ENCODE measurements around the gene SPIRE2.
A peak's percentile ranks its signal among the peaks of the same experiment; 100 is the strongest.
"Not testable (repeated sequence)": the region's sequence is repeated elsewhere in the genome, so short reads cannot be mapped to it uniquely, and the experiment has no call there.

Gene SPIRE2, protein sequence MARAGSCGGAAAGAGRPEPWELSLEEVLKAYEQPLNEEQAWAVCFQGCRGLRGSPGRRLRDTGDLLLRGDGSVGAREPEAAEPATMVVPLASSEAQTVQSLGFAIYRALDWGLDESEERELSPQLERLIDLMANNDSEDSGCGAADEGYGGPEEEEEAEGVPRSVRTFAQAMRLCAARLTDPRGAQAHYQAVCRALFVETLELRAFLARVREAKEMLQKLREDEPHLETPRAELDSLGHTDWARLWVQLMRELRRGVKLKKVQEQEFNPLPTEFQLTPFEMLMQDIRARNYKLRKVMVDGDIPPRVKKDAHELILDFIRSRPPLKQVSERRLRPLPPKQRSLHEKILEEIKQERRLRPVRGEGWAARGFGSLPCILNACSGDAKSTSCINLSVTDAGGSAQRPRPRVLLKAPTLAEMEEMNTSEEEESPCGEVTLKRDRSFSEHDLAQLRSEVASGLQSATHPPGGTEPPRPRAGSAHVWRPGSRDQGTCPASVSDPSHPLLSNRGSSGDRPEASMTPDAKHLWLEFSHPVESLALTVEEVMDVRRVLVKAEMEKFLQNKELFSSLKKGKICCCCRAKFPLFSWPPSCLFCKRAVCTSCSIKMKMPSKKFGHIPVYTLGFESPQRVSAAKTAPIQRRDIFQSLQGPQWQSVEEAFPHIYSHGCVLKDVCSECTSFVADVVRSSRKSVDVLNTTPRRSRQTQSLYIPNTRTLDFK

DNA sequence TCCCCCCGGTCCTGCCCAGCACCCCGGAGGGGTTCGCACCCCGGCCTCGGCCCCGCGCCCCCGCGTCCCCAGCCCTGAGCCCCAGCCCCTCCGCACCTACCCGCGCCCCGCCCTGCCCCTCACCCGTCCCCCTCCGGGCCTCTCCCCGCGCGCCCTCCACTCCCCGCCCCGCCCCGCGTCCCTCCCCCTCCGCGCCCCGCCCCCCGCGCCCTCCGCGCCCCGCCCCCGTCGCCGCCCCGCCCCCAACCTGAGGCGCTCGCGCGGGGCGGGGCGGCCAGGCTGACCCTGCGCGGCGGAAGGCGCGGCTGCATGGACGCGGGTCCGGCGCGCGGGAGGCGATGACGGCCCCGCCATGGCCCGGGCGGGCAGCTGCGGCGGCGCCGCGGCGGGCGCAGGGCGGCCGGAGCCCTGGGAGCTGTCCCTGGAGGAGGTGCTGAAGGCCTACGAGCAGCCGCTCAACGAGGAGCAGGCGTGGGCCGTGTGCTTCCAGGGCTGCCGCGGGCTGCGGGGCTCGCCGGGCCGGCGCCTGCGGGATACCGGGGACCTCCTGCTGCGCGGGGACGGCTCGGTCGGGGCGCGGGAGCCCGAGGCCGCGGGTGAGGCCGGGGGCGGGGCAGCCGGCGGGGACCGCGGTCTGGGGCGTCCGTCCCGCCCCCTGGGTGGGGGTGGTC lies at the start of gene SPIRE2:
SPIRE2 (plus strand) TSS at position 277 of the 671 bp plus-strand sequence; CDS start at position 353, 76 bp downstream.
- DNase-seq = peak; percentile 68 to 74

DNA sequence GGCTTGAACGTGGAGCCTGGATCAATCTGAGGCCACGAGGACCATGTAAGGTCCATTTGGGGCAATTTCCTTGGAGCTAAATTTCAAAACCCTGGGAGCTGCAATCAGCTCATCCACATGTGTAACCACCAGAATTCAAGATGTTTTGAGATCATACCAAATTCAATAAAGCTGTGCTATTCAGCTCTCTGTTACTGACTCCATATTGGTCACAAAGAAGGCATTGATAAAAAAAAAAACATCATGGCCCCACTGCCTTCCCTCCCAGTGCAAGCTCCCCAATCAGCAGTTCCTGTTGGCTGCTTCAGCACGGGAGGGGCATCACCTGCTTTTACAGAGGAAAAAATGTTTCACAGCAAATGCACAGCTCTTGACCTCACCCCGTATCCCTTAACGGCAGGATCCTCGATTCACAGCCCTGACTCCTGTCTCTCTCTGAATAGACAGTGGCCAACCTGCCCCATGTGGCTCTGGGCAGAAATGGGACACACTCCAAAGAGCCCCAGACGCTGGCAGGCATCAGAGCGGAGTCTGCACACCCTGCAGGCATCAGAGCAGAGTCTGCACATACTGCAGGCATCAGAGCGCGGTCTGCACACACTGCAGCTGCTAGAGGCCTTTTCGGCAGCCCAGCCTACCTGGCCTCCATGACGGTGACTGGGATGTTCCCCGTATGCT lies 48.9 kb upstream of the SPIRE2 start:
- DNase-seq = no peak

DNA sequence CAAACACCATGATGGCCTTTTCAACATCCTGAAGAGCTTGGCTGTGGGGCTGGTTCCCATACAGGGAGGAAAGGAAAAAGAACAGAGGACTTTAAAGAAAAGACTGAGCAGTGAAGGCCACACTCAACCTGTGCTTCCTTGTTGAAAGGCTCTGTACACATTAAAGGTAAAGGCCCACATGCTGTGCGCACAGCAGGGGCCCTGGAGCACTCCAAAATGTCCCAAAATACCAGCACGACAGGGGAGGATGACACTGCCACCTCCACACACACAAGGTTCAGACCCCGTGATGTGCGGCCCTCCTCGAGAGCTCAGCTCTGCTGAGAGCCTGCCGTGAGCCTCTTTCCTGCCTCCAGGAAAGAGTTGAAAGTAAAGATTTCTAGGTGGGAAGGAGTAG lies 48.4 kb upstream of the SPIRE2 start:
- DNase-seq = no peak

DNA sequence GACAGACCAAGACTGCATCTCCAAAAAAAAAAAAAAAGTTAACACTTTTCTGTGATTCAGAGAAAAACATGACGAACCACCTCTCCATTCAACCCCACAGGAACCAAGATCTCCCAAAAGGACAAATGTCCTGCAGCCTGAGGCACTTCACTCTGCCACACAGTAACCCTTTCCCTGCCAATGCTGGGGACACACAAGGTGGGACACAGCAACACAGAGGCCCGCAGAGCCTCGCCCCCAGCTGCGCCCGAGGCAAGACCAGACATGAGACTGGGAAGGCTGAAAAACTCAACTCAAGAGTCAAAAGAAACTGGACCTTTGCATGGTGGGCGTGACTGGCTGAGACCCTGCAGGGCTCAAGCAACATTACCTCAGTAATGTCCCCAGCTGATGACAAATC lies 45.8 kb upstream of the SPIRE2 start:
- DNase-seq = no peak

DNA sequence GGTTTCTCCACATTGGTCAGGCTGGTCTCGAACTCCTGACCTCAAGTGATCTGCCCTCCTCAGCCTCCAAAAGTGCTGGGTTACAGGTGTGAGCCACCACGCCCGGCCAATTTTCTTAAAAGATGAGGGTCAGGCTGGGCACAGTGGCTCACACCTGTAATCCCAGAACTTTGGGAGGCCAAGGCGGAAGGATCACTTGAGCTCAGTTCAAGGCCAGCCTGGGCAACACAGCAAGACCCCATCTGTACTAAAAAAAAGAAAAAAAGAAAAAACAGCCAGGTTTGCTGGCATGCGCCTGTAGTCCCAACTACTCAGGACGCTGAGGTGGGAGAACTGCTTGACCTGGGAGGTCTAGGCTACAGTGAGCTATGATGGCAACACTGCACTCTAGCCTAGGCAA lies 44.3 kb upstream of the SPIRE2 start:
- not testable (repeated sequence) for DNase-seq

DNA sequence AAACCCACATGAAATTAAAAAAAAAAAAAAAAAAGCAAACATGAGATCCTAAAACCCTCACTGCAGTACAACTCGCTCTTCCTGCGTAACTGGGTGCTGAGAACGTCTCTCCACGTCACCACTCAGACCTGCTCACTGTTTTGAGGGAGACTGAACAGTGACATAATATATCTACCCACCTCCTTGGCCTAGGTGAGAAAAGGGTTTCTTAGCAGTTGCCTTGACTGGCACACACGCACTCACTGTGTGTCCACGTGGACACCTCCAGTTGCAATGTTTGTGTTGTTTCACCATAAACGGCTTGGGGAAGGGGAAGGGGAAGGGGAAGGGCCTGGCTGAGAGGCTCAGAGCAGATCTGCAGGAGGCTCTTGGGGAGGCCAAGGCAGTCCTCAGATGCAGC lies 43.9 kb upstream of the SPIRE2 start:
- no peak for DNase-seq

DNA sequence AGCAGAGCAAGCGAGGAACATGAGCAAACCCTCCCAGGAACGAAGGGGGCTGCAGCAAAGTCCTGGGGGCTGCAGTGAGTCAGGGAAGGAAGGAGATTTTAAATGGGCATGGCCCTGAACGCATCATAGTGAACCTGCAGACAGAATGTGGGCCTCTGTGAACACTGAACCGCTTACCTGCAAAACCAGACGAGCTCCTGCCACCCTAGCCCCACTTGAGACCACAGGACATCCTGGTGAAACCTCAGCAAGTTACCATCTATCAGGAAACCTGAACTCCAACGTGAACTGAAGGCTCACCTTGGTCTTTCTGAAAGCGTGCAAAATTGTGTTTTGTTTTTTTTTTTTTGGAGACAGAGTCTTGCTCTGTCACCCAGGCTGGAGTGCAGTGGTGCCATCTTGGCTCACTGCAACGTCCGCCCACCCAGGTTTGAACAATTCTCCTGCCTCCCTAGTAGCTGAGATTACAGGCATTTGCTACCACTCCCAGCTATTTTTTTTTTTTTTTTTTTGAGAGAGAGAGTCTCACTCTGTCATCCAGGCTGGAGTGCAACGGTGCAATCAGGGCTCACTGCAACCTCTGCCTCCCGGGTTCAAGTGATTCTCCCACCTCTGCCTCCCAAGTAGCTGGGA lies 42.6 kb upstream of the SPIRE2 start:
- DNase-seq = no peak

DNA sequence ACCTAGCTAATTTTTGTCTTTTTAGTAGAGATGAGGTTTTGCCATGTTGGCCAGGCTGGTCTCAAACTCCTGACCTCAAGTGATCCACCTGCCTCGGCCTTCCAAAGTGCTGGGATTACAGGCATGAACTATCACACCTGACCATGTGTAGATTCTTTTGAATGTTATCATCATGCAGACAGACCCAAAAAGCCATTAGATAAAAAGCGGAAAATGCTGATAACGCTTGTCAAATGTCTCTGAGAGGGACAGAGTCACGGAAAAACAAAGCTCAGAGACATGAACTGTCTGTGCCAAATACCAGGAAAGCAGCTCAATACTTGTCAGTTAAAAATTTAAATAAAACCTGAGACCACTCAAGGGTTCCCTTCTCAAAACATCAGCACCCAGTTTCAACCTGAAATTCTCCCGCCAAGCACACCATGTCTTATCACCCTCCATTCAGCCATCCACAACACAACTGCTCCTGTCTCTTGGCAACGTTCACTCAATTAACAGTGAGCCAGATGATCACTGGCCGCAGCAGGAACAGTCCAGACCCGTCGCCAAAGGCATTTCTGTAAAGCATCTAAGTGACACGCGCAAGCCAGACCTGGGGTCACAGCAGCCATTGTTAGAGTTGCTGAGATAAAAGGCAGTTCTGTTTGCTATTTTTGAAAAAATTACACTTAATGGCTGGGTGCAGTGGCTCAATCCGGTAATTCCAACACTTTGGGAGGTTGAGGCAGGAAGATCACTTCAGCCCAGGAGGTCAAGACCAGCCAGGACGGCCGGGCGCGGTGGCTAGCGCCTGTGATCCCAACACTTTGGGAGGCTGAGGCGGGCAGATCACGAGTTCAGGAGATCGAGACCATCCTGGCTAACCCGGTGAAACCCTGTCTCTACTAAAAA lies 41.6 kb upstream of the SPIRE2 start:
- DNase-seq = no peak

DNA sequence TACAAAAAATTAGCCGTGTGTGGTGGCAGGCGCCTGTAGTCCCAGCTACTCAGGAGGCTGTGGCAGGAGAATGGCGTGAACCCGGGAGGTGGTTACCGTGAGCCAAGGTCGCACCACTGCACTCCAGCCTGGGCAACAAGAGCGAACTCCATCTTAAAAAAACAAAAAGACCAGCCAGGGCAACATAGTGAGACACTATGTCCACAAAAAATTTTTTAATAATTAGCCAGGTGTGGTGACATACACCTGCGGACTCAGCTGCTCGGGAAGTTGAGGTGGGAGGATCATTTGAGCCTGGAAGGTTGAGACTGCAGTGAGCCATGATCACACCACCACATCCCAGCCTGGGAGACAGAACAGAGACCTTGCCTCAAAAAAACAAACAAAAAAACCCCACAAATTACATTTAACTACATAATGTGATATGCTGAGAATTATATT lies 40.9 kb upstream of the SPIRE2 start:
- DNase-seq = no peak

DNA sequence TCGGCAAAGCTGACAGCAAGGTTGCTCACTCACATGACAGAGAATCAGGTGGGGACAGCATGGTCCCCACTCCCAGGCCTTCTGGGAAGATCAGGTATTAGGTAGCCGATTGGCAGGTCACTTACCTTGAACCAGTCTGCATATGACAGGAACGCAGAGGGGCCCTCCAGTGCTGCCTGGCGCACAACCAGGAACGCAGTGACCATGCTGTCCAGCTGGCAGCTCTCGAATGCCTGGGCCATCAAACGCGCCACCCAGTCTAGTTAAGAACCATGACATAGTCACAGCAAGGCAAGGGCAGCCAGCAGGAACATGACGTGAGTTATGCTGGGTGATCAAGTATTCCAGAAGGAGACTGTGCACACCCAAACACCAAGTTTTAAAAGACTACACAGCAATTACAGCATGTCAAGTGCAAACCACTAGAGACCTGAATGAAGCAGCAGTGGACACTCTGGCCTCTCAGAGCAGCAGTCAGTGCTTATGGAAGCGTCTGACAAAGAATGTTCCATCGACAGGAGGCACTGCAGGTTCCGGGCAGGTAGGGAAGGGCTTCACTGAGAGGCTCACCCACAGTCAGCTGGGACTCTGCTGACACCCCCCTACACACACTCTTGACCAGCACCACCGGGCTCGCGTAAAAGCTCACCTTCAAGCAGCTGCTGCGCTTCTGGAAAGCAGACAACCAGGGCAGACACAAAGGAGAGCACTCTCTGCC lies 36.8 kb upstream of the SPIRE2 start:
- no peak for DNase-seq

DNA sequence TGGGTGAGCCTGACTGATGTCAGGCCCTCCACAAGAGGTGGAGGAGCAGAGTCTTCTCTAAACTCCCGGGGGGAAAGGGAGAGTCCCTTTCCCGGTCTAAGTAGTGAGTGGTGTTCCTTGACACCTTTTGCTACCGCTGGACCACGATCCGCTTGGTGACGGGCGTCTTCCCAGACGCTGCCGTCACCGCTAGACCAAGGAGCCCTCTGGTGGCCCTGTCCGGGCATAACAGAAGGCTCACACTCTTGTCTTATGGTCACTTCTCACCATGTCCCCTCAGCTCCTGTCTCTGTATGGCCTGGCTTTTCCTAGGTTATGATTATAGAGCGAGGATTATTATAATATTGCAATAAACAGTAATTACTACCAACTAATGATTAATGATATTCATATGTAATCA lies 35.2 kb upstream of the SPIRE2 start:
- DNase-seq = peak; percentile 53 to 60

DNA sequence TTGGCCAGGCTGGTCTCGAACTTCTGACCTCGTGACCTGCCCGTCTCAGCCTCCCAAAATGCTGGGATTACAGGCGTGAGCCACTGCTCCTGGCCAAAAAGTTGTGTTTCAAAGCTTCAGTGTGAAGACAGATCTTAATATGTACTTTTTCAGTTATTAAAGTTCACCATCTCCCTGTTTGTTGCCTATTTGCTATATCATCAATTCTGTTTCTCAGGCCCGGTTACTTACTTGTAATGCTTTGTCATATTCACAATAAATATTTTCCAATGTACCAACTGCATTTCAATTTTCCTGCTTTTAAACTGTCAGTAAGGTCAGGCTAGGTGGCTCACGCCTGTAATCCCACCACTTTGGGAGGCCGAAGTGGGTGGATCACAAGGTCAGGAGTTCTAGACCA lies 34.3 kb upstream of the SPIRE2 start:
- no peak for DNase-seq

DNA sequence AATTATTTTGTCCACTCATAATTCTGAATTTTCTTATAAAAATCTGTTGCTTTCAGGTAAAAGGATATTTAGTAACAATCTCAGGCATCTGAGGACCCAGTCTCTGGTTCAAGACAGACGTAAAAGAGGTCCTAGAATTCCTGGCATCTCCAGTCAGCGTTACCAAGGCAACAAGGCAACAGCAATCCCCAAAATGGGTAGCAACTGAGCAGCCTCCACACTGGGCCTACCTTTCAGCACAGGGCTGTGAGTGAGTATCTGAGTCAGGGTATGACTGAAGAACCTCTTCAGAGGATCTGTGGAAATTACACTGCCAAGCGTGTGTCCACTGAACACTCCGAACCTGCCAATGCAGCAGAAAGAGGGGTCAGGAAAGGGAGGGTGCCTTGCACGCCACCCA lies 32.6 kb upstream of the SPIRE2 start:
- no peak for DNase-seq

DNA sequence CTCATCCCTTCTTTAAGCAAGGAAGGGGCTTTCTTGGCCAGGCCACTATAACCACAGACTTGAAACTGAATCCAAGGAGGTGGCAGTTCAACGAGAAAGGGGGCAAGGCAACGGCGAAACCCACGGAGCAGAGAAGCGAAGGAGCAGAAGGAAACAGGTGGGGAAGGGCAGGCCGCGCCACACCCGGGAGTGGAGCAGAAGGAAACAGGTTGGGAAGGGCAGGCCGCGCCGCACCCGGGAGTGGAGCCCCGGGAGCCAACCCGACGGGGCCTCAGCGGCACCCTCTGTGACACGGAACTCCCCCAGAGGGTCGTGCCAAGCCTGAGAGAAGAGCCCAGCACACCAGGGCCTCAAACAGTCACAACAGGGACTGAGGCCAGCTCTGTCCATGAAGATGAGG lies 32.2 kb upstream of the SPIRE2 start:
- no peak for DNase-seq

DNA sequence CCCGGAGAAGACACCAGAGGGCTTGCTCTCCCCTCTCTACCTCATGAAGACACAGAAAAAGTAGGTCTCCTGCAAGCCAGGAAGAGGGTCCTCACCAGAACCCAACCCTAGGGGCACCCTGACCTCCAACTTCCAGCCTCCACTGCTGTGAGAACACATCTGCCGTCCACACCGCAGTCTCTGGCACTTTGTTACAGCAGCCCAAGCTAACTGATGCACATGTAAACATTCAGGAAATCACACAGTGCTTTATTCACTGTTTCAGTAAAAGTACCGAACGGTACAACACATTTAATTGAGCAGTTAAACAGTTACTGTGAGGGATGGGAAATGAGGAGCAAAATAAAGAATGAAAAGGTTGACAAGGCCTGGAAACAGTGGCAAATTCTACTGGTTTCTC lies 30.1 kb upstream of the SPIRE2 start:
- DNase-seq = no peak

DNA sequence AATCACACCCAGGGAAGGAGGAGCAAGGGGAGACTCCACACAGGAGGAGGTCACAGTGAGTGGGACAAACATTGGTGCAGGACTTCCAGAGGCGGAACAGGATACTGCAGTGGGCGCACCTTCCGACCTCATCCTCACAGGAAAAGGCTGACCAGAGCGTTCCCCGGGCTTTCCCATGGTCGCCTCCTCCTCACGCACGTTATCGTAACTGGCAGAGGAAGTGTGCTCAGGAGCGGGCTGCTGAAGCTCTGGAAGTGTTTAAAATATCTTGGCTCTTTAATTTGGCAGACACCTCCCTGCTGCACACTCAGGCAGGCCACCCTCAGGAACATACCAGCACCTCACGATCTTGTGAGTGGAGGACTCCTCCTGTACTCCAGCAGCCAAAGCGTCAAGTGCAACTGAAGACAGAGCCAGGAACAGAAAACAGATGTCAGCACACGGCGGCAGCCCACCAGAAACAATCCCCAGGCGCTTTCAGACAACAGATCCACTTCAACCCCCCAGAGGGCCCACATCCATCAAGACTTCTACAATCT lies 29.4 kb upstream of the SPIRE2 start:
- no peak for DNase-seq

DNA sequence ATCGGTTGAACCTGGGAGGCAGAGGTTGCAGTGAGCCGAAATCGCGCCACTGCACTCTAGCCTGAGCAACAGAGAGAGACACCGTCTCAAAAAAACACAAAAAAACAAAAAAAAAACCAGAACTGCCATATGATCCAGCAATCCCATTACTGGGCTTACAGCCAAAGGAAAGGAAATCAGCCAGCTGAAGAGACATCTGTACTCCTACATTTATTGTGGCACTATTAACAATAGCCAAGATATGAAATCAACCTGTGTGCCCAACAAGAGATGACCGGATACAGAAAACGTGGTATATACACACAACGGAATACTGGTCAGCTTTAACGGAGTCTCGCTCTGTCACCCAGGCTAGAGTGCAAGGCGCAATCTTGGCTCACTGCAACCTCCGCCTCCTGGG lies 26.5 kb upstream of the SPIRE2 start:
- no peak for DNase-seq

DNA sequence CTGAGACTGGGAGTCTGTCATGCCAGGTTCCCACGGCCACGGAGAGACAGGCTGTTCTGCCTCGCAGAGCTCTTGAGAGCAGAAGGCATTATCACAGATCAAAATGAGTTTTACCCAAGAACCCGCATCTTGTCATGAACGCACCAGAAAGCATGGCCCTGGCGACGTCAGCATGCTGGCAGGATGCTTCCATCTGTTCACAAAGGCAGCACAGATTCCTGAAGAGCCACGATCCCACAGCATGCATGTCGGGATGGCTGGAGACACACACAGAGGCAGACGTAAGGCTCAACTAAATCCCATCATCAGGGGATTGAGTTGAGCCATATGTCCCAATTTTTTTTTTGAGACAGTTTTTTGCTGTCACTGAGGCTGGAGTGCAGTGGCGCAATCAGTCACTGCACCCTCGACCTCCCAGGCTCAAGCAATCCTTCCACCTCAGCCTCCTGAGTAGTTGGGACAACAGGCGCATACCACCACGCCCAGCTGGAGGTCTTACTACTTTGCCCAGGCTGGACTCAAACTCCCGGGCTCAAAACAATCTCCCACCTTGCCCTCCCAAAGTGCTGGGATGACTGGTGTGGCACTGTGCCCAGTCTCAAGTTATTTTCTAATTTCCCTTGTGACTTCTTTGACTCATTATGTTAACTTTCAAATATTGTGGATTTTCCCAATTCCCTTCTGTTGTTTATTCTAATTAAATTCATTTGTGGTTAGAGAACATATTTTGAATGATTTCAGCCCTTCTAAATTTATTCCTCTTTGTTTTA lies 23.0 kb upstream of the SPIRE2 start:
- DNase-seq = no peak

DNA sequence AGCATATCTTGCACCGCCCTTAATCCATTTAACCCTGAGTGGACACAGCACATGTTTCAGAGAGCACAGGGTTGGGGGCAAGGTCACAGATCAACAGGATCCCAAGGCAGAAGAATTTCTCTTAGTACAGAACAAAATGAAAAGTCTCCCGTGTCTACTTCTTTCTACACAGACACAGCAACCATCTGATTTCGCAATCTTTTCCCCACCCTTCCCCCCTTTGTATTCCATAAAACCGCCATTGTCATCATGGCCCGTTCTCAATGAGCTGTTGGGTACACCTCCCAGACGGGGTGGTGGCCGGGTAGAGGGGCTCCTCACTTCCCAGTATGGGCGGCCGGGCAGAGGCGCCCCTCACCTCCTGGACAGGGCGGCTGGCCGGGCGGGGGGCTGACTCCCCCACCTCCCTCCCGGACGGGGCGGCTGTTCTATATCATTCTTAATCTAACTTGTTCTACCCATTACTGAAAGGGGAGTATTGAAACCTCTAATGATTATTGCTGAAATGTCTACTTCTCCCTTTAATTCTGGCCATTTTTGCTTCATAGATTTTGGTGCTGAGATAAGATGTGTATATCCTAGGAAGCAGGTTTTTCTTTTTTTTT lies 21.6 kb upstream of the SPIRE2 start:
- DNase-seq = not testable (repeated sequence)

Measured in activated CD4-positive, alpha-beta T cell treated with anti-CD3 and anti-CD28 coated beads, Interleukin-2, amount 50 U/mL, for 48 hours (primary cell).